OCI-LY3 (cell line): Measurements from ENCODE around the gene OR5B21.

Experiments used
- CTCF ChIP-seq: fragments of 200-600, 300-600 bp; sonication (generic); IDR thresholded peaks from 2 replicates; pipeline ENCODE4 v1.5.1; 2014; ENCODE audit warnings: antibody characterized with exemption, low read length, low read depth
- EZH2phosphoT487 ChIP-seq: fragments of 200-600 bp; shearing (Covaris generic); IDR thresholded peaks from 2 replicates; pipeline ENCODE4 v1.6.1; 2018; ENCODE audit warnings: antibody characterized with exemption, mixed run types, low read depth

- TF ChIP-seq CTCF (no peak), EZH2phosphoT487 (no peak)
Measured at GRCh38 chr11:58505849-58506248, 2.1 kb downstream of the OR5B21 start.
